Liver (tissue), 3 donors: ENCODE data around the gene GATAD2B.
A peak's percentile ranks its signal among the peaks of the same experiment; 100 is the strongest.

Experiments
- EGR1 ChIP-seq, 2 donors: IDR thresholded peaks; 2 replicates each; pipeline ENCODE4 v1.6.1; 2016 to 2018; ENCODE audit warnings: antibody characterized with exemption in 2 of 2, low read depth in 2 of 2
- FOXA1 ChIP-seq: IDR thresholded peaks from 2 replicates; pipeline ENCODE4 v1.6.1; 2016; ENCODE audit warnings: antibody characterized with exemption
- GABPA ChIP-seq, 2 donors: IDR thresholded peaks in 1 of 2; conservative IDR thresholded peaks in 1 of 2; 2 replicates each; pipeline ENCODE4 v1.6.1; 2016; ENCODE audit warnings: antibody characterized with exemption in 2 of 2, mild to moderate bottlenecking in 1 of 2, moderate library complexity in 1 of 2
- JUND ChIP-seq, 2 donors: IDR thresholded peaks; 2 replicates each; pipeline ENCODE4 v1.6.1; 2016; ENCODE audit warnings: antibody characterized with exemption in 2 of 2
- RAD21 ChIP-seq, 2 donors: IDR thresholded peaks; 2 replicates each; pipeline ENCODE4 v1.6.1; 2016; ENCODE audit warnings: antibody characterized with exemption in 2 of 2, mild to moderate bottlenecking in 2 of 2
- RXRA ChIP-seq, 2 donors: IDR thresholded peaks; 2 replicates each; pipeline ENCODE4 v1.6.1; 2017 to 2018; ENCODE audit warnings: antibody characterized with exemption in 2 of 2, mild to moderate bottlenecking in 1 of 2
- SP1 ChIP-seq: IDR thresholded peaks from 2 replicates; pipeline ENCODE4 v1.6.1; 2018; ENCODE audit warnings: antibody characterized with exemption, mild to moderate bottlenecking
- TAF1 ChIP-seq: conservative IDR thresholded peaks from 2 replicates; pipeline ENCODE4 v1.6.1; 2016; ENCODE audit warnings: antibody characterized with exemption, mild to moderate bottlenecking
- YY1 ChIP-seq: IDR thresholded peaks from 2 replicates; pipeline ENCODE4 v1.6.1; 2016; ENCODE audit warnings: antibody characterized with exemption, mild to moderate bottlenecking
- TF ChIP-seq, protein P1 (sequence below): fragments of 150-350 bp; IDR thresholded peaks from 2 replicates; pipeline ENCODE4 v1.5.1; 2017; ENCODE audit warnings: improper control_type of control experiment, low read depth, low read length; ENCODE audit not compliant: missing input control
- TF ChIP-seq, protein P2 (sequence below): IDR thresholded peaks from 2 replicates; pipeline ENCODE4 v1.6.1; 2016; ENCODE audit warnings: antibody characterized with exemption
- TF ChIP-seq, protein P3 (sequence below): IDR thresholded peaks from 2 replicates; pipeline ENCODE4 v1.6.1; 2016; ENCODE audit warnings: antibody characterized with exemption
- TF ChIP-seq, protein P4 (sequence below): IDR thresholded peaks from 2 replicates; pipeline ENCODE4 v1.6.1; 2016; ENCODE audit warnings: antibody characterized with exemption
- TF ChIP-seq, protein P5 (sequence below): IDR thresholded peaks from 2 replicates; pipeline ENCODE4 v1.6.1; 2016; ENCODE audit warnings: antibody characterized with exemption, mild to moderate bottlenecking
- donor health status: healthy.
- donor health status: healthy.

DNA sequence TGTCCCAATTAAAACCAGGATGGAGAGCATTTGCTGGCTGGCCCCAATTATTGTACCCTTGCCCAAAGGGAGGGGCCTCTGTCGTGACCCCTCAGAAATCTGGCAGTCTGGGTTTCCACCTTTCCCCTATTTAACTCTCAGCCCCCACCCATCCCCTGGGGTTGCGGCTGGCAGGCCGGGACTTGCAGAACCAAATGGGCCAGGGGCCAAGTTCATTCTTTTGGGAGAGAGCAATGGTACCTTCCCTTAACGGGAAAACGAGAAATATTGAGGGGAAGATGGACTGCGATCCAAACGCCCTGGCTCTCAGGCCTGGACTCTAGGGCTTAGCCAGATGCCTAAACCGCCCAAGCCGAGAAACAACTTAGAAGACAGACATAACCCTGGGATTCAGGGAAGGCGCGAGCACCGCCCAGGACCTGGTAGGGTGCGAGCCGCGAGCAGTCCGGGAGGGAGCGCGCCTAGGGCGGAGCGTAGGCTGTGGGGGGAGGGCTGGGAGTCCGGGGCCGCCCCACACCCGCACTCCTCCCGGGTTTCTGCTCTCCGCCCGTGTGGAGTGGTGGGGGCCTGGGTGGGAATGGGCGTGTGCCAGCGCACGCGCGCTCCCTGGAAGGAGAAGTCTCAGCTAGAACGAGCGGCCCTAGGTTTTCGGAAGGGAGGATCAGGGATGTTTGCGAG is 147.9 kb downstream of the GATAD2B start, which contains the start of gene SLC27A3:
- TF ChIP-seq FOXA1 (no peak), TAF1 (no peak), EGR1 (IDR thresholded peaks at IDR 0.05; ENCODE audit: low read depth in 2 of 2) (no peak), YY1 (no peak), SP1 (peak; percentile 27), RXRA (IDR thresholded peaks at IDR 0.05) (no peak), JUND (IDR thresholded peaks at IDR 0.05) (no peak), GABPA (IDR thresholded peaks at IDR 0.05 in 1 of 2, conservative IDR thresholded peaks at IDR 0.05 in 1 of 2) (no peak), RAD21 (IDR thresholded peaks at IDR 0.05) (peak in 1 of 2 donors; percentile 12)
- TF ChIP-seq, protein P1, sequence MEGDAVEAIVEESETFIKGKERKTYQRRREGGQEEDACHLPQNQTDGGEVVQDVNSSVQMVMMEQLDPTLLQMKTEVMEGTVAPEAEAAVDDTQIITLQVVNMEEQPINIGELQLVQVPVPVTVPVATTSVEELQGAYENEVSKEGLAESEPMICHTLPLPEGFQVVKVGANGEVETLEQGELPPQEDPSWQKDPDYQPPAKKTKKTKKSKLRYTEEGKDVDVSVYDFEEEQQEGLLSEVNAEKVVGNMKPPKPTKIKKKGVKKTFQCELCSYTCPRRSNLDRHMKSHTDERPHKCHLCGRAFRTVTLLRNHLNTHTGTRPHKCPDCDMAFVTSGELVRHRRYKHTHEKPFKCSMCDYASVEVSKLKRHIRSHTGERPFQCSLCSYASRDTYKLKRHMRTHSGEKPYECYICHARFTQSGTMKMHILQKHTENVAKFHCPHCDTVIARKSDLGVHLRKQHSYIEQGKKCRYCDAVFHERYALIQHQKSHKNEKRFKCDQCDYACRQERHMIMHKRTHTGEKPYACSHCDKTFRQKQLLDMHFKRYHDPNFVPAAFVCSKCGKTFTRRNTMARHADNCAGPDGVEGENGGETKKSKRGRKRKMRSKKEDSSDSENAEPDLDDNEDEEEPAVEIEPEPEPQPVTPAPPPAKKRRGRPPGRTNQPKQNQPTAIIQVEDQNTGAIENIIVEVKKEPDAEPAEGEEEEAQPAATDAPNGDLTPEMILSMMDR, result no peak
- TF ChIP-seq, protein P2, sequence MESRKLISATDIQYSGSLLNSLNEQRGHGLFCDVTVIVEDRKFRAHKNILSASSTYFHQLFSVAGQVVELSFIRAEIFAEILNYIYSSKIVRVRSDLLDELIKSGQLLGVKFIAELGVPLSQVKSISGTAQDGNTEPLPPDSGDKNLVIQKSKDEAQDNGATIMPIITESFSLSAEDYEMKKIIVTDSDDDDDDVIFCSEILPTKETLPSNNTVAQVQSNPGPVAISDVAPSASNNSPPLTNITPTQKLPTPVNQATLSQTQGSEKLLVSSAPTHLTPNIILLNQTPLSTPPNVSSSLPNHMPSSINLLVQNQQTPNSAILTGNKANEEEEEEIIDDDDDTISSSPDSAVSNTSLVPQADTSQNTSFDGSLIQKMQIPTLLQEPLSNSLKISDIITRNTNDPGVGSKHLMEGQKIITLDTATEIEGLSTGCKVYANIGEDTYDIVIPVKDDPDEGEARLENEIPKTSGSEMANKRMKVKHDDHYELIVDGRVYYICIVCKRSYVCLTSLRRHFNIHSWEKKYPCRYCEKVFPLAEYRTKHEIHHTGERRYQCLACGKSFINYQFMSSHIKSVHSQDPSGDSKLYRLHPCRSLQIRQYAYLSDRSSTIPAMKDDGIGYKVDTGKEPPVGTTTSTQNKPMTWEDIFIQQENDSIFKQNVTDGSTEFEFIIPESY, result no peak
- TF ChIP-seq, protein P3, sequence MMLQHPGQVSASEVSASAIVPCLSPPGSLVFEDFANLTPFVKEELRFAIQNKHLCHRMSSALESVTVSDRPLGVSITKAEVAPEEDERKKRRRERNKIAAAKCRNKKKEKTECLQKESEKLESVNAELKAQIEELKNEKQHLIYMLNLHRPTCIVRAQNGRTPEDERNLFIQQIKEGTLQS, result no peak
- TF ChIP-seq, protein P4, sequence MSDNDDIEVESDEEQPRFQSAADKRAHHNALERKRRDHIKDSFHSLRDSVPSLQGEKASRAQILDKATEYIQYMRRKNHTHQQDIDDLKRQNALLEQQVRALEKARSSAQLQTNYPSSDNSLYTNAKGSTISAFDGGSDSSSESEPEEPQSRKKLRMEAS, result no peak
- TF ChIP-seq, protein P5, sequence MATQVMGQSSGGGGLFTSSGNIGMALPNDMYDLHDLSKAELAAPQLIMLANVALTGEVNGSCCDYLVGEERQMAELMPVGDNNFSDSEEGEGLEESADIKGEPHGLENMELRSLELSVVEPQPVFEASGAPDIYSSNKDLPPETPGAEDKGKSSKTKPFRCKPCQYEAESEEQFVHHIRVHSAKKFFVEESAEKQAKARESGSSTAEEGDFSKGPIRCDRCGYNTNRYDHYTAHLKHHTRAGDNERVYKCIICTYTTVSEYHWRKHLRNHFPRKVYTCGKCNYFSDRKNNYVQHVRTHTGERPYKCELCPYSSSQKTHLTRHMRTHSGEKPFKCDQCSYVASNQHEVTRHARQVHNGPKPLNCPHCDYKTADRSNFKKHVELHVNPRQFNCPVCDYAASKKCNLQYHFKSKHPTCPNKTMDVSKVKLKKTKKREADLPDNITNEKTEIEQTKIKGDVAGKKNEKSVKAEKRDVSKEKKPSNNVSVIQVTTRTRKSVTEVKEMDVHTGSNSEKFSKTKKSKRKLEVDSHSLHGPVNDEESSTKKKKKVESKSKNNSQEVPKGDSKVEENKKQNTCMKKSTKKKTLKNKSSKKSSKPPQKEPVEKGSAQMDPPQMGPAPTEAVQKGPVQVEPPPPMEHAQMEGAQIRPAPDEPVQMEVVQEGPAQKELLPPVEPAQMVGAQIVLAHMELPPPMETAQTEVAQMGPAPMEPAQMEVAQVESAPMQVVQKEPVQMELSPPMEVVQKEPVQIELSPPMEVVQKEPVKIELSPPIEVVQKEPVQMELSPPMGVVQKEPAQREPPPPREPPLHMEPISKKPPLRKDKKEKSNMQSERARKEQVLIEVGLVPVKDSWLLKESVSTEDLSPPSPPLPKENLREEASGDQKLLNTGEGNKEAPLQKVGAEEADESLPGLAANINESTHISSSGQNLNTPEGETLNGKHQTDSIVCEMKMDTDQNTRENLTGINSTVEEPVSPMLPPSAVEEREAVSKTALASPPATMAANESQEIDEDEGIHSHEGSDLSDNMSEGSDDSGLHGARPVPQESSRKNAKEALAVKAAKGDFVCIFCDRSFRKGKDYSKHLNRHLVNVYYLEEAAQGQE, result peak; percentile 18
